ENCODE results near the gene FRMD4A.
A peak's percentile ranks its signal among the peaks of the same experiment; 100 is the strongest.
"Not testable (repeated sequence)": the region's sequence is repeated elsewhere in the genome, so short reads cannot be mapped to it uniquely, and the experiment has no call there.

Gene FRMD4A

DNA sequence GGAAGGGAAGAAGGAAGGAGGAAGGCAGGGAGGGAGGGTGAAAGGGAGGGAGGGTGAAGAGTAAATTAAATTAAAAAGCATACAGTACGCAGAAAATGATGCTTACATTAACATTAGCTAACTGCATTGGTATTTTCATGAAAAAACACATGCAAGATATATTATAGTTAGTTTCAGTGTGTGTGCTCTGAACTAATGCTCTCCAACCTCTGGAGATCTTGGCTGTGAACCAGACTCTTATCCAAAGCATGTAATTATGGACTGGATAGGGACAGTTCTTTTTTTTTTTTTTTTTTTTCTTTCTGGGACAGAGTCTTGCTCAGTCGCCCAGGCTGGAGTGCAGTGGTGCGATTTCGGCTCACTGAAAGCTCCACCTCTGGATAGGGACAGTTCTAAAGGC lies 357.0 kb downstream of the FRMD4A start:
- DNase-seq, result peak; percentile 91

DNA sequence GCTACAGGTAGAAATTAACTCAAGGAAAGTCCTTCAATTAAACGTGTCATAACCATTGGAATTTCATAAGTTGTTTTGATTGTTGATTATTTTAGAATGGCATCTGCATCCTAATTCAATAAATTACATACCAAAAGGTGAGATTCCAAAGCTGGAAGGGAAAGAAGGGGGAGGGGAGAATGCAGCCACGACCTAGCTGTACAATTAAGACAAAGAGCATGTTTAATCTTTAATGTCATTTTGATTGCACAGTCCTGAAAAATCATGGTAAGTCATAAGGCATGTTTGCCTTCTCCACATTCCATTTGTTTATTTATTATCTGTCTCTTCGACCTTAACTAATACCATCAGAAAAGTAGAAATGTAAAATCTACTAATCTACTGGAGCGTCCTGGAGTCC lies 358.1 kb downstream of the FRMD4A start:
- DNase-seq, result peak; percentile 71

DNA sequence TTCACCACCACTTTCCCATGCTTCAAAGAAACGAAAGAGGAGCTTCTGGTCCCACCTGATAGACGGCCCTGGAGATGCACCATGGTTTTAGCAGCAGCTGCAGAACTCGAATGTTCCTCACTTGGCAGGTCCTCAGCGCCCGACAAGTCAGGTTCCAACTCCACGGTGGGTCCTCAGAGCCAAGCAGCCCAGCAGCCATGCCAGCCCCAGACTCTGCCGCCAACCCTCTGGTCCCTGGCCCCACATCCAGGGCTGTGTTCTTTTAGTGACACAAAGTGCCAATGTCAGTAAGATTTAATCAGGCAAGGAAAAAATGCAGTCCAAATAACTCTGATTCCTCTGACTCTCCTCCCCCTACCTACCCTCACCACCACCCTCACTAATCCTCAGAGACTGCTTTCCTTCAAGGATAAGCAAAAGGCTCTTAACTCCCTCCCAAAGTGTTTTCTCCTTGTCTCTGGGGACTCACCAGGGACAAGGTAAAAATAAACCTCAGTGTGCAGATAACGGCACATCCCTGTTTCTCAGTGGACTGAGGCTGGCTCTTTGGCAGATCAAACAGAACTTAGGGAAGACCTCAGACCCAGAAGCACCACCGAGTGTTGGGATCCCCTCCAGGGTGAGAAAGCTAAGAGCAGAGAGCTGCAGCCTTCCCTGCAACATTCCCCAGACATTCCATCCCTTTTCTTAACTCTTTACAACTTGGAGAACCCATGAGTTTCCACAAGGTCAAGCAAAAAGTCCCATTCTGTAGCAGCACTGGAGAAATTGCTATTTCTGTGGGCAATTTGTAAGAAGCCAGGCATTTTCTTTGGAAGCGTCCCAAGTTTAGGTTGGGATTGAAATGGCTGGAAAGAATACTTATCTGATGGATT lies 358.9 kb downstream of the FRMD4A start:
- peak; percentile 94 for DNase-seq

DNA sequence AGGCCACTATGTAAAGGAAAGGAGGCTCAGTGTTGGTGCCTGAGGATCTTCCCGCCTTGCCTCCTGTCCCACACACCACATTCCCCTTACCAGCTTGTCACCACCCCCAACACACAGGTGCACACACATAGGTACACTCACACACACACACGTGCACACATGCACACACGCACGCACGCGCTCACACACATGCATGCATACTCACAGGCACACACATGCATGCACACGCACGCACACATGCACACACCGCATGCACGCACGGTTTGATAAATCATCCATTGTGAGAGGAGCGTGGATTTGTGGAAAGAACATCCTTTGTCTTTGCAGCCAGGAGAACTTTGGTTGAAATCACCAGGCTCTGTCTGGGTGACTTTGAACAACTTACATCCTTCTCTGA lies 359.8 kb downstream of the FRMD4A start:
- DNase-seq, result no peak

DNA sequence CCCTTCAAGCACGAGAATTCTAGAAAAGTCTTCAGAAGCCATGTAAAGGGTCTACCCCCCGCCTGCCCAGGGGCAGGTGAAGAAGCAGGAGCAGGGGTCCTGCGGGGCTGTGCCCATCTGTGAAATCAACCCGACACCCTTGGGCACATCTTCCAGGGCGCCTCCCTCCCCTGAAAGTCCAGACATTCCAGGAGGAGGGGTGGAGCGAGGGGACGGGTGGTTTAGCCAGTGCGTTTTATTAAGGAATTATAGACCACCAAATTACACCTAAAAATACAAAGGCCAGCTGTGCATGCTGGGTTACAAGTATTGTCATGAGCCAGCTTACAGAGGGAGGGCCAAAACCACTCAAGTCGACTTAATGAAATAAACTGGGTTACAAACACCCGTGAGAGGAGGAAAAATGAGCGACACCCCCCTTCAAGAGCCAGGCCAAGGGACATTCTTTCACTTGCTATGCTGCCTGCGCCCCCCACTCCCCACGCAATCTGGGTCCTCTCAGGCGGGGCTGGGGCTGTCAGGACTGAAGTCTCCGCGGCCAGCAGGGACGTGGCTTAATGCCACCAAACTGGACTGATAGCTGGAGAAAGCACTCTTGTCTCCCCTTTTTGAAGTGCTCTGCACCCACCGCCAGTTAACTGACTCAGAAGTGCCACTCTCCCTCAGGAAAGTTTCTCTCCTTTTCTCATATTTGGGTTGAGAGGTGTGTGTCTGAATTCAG lies 360.3 kb downstream of the FRMD4A start:
- DNase-seq, result no peak

DNA sequence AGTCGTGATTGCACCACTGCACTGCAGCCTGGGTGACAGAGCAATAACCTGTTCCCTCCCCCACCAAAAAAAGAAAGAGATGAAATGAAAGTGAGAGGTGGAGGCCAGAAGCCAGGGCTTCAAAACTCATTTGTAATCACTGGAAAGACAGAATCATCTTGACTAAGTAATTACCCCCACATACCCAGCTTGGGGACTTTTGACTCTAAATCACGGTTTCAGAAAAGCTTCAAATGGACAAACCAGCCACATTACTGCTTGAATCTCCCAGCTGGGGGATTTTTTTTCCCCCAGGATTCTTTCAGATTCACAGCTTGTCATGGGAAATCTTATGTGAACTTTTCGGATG lies 361.0 kb downstream of the FRMD4A start:
- no peak for DNase-seq

DNA sequence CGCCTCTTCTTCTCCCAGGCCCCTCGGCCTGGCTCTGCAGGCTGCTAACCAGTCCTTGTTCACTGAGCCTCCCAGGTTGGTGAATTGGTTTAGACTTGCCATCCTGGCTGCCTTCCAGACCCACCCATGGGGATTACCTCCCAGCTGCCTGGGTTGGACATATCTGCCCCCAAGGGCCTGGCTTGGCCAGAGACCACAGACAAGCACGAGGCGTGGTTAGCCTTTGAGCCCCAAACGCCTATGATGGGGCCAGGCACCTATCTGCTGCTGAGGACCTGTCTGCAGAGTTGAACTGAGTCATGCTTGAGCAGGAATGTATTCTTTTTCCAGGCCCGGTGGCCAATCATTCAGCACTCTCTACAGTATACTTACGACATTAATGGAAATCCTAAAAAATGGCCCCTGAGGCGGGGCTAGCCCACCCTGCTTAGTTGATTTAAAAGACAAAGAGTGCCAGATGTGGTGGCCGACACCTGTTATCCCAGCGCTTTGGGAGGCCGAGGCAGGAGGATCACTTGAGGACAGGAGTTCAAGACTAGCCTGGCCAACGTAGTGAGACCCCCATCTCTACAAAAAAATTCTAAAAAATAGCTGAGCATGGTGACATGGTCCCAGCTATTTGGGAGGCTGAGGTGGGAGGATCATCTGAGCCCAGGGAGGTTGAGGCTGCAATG lies 361.5 kb downstream of the FRMD4A start:
- no peak for DNase-seq

DNA sequence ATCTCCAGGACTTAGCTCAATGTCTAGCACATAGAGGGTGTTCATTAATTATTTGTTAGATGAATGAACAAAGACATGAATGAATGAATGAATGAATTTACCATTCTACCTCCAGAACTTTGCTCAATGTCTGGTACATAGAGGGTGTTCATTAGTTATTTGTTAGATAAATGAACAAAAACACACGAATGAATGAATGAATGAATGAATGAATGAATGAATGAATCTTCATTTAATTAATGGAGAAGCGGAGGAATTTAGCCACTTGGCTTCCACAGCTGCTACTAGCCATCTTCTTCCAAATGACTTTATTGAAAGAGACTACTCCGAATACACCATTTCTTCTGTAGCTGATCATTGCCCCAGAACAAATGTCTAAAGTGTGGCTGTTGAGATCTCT lies 368.9 kb downstream of the FRMD4A start:
- no peak for DNase-seq

DNA sequence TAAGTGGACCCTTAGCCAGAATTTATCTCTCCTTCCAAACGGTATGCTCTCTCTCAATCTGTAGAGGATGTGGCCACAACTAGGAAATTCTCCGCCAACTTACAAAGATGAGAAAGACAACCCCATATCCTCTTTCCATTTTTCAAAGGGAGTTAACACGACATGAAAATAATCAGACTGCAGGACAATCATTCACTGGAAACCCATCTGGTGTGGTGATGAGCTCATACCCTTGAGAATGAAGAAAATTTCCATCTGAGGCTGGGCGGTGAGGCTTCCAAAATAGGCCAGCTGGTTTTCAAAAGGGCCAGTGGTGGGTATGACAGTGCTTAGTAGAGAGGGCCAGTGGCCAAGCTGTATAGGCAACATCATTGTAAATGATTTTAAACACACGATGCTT lies 369.6 kb downstream of the FRMD4A start:
- peak; percentile 97 for DNase-seq

DNA sequence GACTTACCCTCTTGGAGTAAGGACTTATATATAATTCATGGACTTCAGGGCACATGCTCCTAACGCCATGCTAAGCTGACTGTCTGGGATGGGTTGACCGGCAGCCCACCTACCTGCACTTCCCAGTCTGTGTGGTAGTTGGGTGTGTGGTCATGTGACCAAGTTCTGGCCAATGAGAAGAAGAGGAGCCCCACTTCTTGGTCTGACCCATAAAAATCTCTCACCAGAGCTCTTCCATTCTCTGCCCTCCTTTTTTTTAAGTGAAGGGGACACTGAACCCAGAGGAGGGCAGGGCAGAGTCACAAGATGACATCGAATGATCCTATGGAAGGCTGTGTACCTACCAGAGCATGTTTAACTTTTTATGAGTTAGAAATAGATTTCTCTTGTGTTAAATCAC lies 370.1 kb downstream of the FRMD4A start:
- no peak for DNase-seq

DNA sequence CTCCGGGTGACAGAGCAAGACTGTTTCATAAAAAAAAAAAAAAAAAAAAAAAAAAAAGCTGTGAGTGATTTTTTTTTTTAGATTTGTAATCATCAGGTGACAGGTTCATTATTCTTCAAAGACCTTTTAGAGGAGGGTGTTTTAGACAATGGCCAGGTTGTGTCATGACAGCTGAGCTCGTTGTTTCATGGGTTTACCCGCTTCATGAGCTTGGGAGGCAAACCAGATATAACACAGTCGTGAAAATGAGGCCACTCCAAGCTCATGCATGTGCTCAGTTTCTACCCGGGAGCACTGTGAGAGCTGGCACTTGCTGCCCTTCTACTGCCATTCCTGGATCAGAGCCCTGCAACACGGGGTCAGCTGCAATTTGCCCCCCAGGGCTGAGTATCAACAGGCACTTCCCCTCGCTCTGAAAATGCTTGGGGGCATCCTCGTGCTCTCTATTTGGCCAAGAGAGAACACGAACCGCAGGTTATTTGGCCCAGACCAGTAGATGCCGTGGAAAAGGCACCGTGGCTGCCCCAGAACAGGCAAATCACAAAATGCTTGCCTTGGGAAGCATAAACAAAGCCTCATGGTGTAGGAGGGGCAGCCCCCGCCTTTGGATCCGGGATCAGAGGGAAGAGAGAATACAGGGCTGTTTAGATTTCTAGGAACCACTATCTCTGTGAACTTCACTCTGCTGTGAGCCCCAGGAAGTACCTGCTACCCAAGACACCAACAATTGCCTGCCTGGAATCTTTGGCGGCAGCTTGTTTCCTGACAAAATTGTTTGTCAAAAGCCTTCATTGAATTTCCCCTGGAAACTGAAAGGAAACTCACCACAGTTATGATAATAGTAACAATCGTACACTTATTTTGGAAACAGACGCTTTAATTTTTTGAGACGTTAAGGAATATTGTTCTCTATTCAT lies 371.0 kb downstream of the FRMD4A start:
- no peak for DNase-seq

DNA sequence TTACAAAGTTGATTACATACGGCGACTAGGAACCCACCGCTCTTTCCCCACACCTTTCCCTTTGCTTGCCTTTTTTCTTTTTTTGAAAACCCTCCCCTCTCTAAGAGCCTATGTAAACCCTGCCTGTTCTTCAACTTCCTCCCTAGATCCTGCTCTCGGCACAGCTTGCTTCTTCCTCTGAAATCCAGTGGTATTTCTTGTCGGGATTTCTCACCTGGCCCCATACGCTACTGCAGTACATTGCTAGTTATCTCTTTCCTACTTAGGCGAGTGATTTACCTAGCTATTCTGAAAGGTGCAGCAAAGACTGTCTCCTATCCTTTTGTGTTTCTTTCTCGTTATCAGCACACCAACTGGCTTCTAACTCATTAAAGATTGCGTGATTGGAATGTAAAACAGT lies 372.9 kb downstream of the FRMD4A start:
- no peak for DNase-seq

DNA sequence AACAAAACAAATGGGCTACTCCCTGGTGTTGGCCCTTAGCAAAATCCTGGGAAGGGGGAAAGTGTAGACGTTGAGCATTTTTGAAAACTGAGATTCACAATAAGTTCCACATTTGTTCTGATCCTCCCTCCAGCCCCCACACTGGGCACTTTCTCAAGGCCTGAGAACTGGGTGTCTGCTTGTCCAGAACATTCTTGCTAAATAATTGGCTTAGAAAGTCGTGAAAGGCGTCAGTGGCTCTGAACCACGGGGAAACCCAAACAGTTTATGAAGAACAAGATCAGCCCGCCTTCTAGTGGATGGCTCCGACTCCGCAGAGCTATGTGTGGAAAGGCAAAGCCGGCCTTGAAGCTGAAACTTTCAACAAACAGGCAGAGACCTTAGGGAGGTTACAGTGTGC lies 373.9 kb downstream of the FRMD4A start:
- DNase-seq, result peak; percentile 55

DNA sequence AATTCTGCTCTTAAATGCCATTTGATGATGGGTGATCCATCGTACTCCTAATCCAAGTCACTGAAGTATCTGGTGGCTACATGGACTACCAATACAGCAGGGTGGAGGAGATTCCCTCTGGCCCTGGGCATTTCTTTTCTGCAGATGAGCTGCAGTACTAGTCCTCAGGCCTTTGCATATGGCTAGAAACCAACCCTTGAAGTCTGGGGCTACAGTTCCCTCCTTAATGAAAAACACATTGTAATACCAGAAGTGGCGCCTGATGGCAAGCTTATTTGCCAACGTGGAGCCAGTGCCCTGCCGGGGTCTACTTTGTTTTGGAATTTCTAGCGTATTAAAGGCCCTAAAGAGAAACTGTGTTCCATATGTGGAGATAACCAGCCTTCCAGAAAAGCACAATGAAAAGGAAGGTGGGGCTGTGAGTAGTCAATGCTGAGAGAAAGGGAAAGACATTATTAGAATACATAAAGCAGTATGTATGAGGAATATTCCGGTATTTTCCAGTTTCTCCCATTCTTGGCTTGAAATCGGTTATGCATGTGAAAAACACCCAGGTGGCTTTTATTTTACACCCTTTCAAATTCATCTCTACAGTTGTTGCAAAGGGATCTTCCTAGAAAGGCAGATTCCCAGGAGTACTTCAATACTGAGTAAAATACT lies 375.2 kb downstream of the FRMD4A start:
- no peak for DNase-seq

DNA sequence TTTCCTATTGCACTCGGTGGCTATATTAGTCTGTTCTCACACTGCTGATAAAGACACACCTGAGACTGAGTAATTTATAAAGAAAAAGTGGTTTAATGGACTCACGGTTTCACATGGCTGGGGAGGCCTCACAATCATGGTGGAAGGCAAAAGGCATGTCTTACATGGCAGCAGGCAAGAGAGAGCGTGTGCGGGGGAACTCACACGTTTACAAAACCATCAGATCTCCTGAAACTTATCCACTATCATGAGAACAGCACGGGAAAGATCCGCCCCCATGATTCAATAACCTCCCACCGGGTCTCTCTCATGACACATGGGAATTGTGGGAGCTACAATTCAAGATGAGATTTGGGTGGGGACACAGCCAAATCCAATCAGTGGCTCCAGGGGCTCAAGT lies 376.5 kb downstream of the FRMD4A start:
- not testable (repeated sequence) for DNase-seq

DNA sequence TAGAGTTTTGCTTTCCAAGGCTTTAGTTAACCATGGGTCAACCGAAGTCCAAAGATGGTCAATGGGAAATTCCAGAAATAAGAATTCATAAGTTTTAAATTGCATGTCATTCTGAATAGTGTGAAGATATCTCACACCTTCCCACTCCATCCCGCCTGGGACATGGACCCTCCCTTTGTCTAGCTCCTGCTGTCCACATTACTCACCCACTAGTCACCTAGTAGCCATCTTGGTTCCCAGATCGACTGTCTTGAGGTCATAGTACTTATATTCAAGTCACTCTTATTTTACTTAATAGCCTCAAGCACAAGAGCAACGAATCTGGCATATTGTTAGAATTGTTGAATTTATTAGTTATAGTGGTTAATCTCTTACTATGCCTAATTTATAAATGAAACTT lies 377.4 kb downstream of the FRMD4A start:
- no peak for DNase-seq

DNA sequence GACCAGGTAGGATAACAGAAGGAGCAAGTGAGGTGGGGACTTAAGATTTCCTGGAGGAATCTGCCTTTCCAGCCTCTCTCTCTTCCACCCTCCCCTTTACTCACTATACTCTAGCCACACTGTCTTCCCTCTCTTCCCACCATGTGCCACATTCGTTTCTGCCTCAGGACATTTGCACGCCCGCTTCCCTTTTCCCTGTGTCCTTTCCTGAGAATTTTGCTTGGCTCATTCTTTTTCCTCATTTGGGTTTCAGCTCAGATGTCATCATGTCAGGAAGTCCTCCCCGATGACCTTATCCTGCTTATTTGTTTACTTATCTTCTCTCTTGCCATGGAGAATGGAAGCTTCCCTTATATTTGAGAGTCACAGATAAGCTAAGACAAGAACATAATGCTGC lies 380.2 kb downstream of the FRMD4A start:
- DNase-seq, result no peak

DNA sequence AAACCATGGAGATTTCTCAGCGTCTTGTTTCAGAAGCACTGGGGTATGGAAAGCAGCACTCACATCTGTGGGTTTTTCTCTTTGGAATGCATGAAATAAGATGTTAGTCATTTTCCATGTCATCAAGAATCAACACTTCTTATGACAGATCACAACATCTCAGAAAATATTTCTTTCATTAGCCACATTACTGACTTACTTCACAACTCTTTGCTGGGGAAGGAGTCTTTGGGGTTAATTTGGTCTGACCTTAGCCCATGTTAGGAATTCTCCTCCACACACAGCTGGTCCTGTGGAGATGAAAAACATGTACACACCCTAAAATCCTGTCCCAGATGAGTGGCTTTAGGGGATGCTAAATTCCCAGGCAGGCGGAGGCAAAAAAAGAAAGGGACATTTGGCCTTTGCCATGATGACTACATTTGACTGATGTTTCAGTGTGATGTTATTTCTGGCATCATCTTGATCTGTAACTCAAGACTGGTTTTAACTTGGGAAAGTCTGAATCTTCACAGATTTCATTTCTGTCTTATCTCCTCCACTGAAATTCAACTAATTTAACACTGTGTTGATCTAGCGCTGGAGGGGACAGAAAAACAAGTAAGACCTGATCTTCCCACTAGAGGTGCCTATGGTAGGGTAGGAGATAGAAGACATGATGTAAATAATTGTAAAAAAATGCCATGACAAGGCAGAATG lies 380.7 kb downstream of the FRMD4A start:
- peak; percentile 96 for DNase-seq

DNA sequence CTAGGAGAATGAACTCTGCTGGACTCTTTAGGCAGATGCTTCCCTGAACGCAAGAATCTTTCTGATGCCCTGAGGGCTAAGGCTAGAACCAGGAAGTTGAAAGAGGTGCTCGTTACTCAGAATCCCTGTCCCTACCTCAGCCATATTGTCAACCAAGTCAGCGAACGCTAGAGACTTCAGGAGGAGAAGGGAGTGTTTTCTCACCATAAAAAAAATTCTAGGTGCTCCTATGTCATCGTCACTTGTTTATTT lies 384.6 kb downstream of the FRMD4A start:
- no peak for DNase-seq

DNA sequence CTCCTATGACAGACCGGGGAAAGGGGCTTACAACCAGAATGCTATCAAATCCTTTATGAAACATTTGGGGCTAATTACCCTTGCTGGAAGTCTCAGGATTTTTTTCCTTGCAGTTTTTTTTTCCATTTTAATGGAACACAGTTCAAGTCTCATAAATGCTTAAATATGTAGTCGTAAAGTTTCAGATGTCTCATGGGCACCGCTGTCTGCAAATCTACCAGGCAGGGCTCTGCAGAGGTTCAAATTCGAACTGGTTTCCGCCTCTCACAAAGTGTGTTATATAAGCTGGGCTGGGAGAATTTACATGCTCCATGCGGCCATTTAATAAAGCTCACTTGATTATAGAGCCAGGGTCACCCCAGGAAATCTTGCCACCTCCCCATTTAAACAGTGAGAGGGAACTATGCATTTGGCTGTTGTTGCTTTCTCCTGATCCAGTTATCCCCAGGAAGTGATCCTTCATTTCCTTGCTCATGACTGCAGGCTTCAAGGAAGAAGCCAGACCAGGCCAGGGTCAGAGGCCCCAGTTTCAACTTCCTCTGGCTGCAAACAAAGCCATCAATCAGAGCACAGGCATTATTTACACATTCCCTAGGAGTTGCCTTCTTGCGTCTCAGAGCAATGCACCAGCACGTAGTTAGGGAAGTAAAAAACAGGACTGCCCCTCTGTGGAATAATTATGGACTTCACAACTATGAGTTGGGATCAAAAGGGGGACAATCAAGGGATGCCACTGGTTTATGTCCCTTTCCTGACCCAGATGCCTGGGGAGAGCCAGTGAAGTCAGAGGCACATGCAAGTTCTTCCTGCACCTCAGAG lies 385.1 kb downstream of the FRMD4A start:
- DNase-seq, result peak; percentile 26

DNA sequence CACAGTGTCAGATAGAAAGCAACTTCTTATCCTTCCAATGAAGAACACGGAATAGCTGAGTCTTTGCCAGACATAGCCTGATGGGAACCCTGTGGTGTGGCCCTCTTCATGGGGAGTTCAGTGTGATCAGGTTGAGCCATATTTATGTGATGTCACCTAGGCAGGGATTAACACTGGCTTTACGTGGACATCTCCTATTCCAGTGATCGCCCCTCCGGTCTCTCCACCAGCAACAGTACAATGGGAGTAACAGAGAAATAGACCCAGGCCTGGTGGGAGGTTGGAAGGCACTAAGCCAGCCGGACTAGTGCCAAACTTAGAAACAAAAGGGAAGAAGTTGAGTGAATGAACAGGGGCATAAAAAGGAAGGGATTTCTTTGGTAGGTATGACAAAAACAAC lies 385.9 kb downstream of the FRMD4A start:
- no peak for DNase-seq

Measured in fibroblast of skin of abdomen (primary cell).